Activated CD4-positive, alpha-beta T cell treated with anti-CD3 and anti-CD28 coated beads for 24 hours (primary cell): Measurements from ENCODE around the gene KIF20A.
"Not testable (repeated sequence)": the region's sequence is repeated elsewhere in the genome, so short reads cannot be mapped to it uniquely, and the experiment has no call there.

Experiments used
- DNase-seq, 2 donors: peaks; one replicate each; pipeline ENCODE4 v3.0.0-alpha.2; 2020; ENCODE audit warnings: low read depth in 2 of 2

KIF20A gene

GRCh38 chr5:138186002-138186447, 7.1 kb downstream of the KIF20A start:
- DNase-seq = no peak

DNA sequence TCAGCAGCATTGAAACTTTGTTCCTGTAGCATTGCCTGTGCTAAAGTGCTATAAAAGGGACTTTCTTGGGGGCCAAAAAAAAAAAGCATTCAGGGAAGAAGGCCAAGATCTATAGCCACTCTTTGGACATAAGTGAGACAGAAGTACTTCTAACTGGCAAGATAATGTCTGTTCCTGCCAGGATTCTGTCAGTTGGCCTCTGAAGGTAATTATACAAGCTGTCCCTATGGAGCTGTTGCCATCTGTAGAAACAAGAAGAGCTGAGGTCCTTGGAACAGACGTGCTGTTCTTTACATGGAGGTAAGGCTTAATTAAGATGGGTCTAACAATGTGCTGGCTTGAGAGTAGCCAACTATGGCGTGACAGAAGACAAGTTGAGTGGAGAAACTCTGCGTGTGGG, 9.7 kb downstream of the KIF20A start:
- DNase-seq = no peak

DNA sequence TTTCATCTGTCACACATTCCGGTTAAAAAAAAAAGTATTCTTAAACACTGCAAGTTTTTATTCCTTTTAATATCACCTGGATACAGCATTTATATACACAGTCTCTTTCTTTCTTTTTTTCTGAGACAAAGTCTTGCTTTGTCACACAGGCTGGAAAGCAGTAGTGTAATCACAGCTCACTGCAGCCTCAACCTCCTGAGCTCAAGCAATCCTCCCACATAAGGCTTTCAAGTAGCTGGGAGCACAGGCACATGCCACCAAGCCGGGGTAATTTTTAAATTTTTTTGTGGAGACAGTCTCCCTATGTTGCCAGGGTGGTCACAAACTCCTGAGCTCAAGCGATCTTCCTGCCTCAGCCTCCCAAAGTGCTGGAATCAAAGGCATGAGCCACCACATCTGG, 13.9 kb downstream of the KIF20A start:
- DNase-seq = no peak

- DNase-seq = not testable (repeated sequence)
Observed at GRCh38 chr5:138193859-138194258, 14.9 kb downstream of the KIF20A start.

DNA sequence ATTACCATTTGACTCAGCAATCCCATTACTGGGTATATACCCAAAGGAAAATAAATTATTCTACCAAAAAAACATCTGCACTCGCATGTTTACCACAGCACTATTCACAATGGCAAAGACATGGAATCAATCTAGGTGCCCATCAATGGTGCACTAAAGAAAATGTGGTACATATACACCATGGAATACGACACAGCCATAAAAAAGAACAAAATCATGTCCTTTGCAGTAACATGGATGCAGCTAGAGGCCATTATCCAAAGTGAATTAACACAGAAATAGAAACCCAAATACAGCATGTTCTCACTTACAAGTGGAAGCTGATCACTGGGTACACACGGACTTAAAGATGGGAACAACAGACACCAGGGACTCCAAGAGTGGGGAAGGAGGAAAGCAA, 32.1 kb downstream of the KIF20A start:
- no peak for DNase-seq

GRCh38 chr5:138212828-138213160, 33.9 kb downstream of the KIF20A start:
- DNase-seq = no peak

- peak; percentile 72 to 81 for DNase-seq
Observed at GRCh38 chr5:138213161-138214029, 34.5 kb downstream of the KIF20A start, which contains the start of gene CDC23. Gene CDC23 (minus strand): TSS chr5:138213323. CDS start chr5:138213312, 11 bp downstream.

- DNase-seq = no peak
Observed at GRCh38 chr5:138216799-138217198, 37.9 kb downstream of the KIF20A start.

DNA sequence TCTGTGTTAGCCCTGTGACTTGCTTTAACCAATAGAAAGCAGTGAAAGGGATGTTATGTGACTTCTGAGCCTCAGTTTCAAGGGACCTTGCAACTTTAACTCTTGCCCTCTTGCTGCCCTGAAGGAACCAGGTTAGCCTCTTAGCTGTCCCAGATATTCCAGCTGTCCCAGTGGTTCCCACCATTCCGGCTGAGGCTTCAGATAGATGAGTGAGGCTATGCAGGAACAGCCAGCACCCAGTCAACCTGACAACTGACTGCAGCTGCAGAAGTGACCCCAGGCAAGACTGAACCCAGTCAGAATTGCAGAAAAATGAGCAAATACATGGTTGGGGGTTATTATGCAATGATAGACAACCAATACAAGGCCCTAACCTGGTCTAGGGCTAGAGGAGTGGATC, 44.6 kb downstream of the KIF20A start:
- no peak for DNase-seq

DNA sequence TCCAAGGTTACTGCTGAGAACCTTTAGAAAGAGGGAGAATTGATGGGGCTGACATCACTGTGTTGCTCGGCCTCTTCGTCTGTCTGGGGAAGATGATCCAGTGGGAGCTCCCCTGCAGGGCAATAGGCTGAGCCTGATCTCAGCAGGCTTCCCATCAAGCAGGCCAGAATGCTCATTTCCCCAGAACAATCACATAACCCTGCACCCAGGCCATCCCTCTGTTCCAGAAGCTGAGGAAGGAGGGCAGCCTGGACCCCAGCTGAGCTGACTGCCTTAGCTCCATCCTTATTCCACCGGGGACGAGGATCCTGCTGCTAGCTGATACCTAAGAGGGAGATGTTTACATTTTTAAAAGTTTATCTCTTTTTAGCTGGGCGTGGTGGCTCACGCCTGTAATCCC, 45.8 kb downstream of the KIF20A start:
- no peak for DNase-seq

DNA sequence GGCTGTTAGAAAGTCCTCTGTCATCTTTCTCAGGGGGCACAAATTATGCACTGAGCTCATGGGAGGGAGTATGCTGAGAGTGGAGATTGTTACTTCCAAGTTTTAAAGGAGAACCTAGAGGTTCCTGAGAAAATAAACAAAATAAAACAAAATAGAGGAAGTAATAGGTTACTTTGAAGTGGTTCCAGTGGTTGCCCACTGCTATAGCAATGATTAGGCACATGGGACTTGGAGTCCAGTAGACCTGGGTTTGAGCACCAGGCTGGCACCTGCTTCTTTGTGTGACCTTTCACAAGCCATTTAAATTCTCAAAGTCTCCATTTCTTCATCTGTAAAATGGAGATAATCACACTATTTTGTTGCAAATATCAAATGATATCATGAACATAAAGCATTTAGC, 48.0 kb downstream of the KIF20A start:
- no peak for DNase-seq

GRCh38 chr5:138229387-138229786, 50.5 kb downstream of the KIF20A start:
- no peak for DNase-seq

DNA sequence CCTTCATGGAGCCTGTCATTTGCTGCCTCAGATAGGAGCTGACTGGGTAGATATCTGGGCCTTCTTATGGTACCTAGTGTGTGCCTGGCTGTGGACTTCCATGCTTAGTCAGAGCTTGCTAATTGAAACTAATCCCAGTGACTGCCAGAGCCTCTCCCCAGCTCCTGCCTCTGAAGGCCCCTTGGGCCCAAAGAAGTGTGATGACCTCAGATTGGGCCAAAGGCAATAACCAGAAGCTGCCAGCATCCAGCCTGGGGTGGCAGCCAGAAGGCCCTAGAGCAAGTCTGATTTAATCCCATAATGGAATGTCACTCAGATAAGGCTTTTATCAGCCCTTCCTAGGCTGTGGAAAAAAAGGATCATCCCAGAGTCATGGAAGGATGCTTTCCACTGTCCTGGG, 51.3 kb downstream of the KIF20A start:
- DNase-seq = no peak

DNA sequence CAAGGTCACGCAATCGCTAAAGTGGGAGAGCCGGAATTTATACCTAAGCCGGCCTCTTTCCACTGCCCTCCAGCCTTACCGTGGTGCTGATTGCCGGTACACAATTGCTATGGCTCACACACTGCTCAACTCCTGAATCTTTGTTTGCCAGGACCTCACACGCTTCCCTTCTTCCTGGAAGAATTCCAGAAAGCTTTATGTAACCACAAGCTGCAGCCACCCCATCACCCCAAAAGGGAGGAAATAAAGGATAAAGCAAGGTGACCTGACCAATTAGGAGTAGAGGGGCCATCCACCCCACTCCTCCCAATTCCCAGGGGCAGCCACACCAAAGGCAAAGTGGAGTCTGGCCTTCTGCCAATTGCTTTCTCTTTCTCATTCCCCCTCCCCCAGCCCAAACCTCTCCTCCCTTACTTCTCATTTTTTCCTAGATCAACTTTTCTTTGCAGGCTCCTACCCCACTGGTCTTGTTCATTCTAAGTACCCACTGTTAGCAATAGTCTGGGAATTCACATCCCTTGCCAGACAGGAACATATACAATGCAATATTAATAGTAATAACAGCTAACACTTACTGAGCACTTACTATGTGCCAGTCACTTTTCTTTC, 52.2 kb downstream of the KIF20A start:
- no peak for DNase-seq

DNA sequence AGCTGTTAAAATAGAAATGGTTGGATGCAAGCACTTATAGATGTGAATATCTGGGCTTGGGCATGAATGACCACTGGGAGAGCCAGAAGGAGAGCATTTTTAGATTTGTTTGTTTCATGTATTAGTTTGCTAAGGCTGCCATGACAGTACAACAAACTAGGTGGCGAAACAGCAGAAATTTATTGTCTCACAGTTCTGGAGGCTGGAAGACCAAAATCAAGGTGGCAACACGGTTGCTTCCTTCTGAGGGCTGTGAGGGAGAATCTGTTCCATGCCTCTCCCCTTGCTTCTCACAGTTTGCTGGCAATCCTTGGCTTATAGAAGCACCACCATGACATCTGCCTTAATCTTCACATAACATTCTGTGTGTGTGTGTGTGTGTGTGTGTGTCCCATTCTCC, 54.4 kb downstream of the KIF20A start:
- no peak for DNase-seq

- no peak for DNase-seq
Observed at GRCh38 chr5:138234651-138235050, 55.7 kb downstream of the KIF20A start.
